ENCODE measurements around the gene PHOX2A.
A peak's percentile ranks its signal among the peaks of the same experiment; 100 is the strongest.

The PHOX2A gene

GRCh38 chr11:72233056-72233772, 10.8 kb downstream of the PHOX2A start:
- no peak for DNase-seq

GRCh38 chr11:72232260-72233055, 11.5 kb downstream of the PHOX2A start:
- DNase-seq, result no peak

DNA sequence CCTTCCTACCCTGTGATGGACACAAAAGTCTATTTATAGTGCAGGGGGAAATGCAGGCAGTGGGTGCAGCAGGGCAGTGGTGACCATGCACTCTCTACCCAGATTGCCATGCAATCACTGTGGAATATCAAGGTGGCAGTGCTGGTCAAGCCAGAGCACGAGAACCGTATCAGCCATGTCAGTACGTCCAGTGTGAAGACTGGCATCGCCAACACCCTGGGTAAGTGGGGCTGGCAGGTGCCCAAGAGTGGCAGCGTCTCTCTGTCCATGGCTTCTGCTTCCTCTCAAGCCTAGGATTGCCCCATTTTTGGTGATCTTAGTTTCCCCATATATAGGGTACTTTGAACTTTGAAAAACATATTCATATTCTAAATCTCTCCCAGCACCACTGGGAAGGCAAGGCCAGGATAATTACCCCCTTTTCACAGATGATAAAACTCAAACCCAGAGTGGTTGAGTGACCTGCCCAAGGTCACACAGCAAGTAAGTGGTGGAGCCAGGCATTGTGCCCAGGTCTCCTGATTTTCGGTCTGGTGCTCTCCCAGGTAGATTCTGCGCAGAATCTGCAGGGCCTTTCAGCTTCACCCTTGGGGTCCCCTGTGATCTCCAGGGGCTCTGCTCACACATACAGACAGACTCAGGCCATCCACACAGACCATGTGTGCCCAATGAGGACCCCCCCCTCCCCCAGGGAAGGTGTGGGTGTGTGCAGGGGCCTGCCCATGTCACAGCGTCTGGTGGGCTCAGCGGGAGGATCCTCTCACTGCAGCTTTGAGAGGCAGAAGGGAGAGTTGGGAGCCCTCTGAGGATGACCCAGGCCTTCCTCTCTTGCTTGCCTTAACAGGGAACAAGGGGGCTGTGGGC, 12.3 kb downstream of the PHOX2A start:
- DNase-seq, result no peak

- no peak for DNase-seq
Observed at GRCh38 chr11:72230764-72231365, 13.1 kb downstream of the PHOX2A start.

DNA sequence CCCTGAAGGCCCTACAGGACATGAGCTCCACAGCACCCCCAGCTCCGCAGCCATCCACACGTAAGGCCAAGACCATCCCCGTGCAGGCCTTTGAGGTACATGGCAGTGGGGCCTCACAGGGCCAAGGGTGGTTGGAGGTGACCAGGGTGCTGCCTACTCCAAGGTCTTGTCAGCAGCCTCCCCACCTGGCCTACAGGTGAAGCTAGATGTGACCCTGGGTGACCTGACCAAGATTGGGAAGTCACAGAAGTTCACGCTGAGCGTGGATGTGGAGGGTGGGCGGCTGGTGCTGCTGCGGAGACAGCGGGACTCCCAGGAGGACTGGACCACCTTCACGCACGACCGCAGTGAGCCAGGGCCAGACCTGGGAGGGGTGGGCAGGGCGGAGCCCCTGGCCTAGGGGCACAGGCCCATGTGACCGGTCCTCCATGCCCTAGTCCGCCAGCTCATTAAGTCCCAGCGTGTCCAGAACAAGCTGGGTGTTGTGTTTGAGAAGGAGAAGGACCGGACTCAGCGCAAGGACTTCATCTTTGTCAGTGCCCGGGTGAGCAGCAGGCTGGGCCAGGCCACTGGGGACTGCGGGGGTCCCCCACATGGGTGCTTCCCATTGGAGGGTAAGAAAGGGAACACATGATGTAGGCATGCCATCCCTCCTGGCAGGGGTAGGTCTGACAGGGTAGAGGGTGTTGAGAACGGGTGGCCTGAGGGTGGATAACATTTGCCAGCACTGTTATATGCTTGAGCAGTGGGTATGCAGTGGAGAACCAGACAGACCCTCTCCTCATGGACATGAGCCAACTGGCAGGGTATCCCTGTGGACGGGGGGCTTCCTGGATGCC, 13.8 kb downstream of the PHOX2A start:
- no peak for DNase-seq

DNA sequence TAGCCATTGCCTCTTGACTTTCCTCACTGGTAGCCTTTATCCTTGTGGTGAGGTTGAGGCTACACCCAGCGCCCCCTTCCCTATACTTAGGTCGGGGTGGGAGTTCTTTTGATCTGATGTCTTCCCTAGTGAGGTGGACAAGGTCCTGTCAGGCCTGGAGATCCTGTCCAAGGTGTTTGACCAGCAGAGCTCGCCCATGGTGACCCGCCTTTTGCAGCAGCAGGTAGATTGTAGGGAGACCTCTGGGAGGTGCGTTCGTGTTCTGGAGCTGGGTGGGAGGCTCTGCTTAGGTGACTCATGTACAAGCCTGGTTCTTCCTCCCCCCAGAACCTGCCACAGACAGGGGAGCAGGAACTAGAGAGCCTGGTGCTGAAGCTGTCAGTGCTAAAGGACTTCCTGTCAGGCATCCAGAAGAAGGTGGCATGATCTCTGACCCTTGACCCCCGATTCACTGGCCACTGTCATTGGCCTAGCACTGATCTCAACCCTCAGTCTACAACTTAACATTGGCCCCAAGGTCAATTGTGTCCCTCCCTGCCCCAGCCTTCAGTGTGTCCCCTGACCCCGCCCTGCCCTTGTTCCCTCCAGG, 14.5 kb downstream of the PHOX2A start:
- DNase-seq, result no peak

- DNase-seq, result no peak
Observed at GRCh38 chr11:72228844-72229231, 15.1 kb downstream of the PHOX2A start.

DNA sequence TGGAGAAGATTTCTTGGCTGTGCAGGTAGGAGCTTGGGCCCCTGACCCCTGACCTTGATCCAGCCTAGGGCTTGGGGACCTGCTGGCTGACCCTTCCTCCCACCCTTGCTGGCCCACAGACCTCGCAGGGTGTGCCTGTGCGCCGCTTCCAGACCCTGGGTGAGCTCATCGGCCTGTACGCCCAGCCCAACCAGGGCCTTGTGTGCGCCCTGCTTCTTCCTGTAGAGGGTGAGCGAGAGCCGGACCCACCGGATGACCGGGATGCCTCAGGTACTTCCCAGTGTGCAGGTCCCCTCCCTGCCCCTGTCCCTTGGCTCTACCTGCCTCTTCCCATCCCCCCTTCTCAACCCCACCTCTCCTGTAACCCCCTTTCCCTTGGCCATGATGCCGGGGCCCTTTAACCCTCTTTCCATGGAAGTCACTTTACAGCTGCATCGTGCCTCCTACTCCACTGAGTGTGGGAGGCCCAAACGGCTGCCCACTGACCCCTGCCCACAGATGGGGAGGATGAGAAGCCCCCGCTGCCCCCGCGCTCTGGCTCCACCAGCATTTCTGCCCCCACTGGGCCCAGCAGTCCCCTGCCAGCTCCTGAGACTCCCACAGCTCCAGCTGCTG, 15.6 kb downstream of the PHOX2A start:
- DNase-seq, result no peak

GRCh38 chr11:72227316-72228228, 16.4 kb downstream of the PHOX2A start:
- DNase-seq, result peak; percentile 89

GRCh38 chr11:72226701-72227100, 17.3 kb downstream of the PHOX2A start:
- DNase-seq, result no peak

GRCh38 chr11:72225411-72225951, 18.5 kb downstream of the PHOX2A start:
- no peak for DNase-seq

GRCh38 chr11:72224564-72225410, 19.2 kb downstream of the PHOX2A start, which contains the start of gene INPPL1:
Gene INPPL1, plus strand, starts transcription at chr11:72224767. Its CDS starts 218 bp downstream, at chr11:72224985.
- DNase-seq, result no peak

DNA sequence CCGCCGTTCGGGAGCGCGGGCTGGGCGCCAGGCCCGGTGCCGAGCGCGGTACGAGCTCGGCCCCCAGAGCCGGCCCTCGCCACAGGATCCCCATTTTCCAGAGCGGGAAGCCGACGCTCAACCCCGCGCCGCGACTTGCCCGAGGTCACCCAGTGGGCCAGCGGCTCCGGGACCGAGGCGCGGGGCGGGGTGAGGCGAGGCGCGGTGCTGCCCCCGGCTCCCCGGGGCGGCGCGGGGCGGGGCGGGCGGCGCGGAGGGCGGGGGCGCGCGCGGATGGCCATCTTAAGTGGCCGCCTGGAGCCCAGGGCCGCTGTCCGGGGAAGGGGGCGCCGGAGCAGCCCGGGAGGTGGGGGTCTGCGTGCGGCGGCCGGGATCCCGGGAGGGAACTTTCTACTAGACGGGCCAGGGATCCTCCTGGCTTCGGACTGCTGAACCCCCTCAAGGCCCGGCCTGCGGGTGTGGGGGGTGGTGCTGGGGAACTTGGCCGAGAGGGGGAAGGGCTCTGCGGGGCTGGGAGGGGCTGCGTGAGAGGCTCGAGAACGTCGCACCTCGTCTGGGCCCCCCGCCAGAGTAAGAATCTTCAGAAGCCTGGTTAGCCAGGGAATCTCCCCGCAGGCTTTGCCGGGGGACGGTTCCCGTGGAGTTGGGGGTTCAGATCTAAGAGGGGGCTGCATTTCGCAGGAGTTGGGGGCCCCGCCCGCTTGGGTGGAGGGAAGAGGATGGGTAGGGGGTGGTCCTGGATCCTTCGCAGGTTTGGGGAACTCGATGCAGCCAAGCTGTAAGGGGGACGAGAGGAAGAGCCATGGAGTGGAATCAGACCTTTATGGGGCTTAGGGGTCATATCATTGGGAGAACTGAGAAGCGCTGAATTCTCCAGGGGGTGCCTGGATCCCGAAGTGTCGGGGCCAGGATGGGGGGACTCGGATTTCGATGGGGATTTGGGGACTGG, 20.1 kb downstream of the PHOX2A start:
- no peak for DNase-seq

GRCh38 chr11:72222907-72223614, 20.9 kb downstream of the PHOX2A start:
- peak; percentile 81 for DNase-seq

- DNase-seq, result no peak
Observed at GRCh38 chr11:72222106-72222891, 21.7 kb downstream of the PHOX2A start.

All from NCI-H2029 treated with DMSO at 0.1 percent for 48 hours (cell line).